Panc1 (cell line): ENCODE data around the gene DYNC1I1.

Experiments used
- CTCF ChIP-seq: fragments of 450-650 bp; IDR thresholded peaks from 2 replicates; pipeline ENCODE4 v1.5.1; 2017; ENCODE audit warnings: mild to moderate bottlenecking
- POLR2AphosphoS5 ChIP-seq: IDR thresholded peaks from 2 replicates; pipeline ENCODE4 v1.6.1; 2012; ENCODE audit warnings: mild to moderate bottlenecking, low read depth, low read length, moderate library complexity

GRCh38 chr7:95871075-95871848 lies 98.9 kb downstream of the DYNC1I1 start:
- TF ChIP-seq POLR2AphosphoS5 (no peak), CTCF (peak; percentile 78)
